GM12878 (cell line): ENCODE measurements around the gene CCDC63. TPM values are rescaled to one million over a fixed set of nuclear protein-coding genes. Genes with fewer than 3 reads are reported as not detected.

Experiments
- ATAC-seq: fragments of 200-7000 bp; cut with Tn5 transposase; 3 replicates; pipeline ENCODE4 v1.9.1; 2020; ENCODE audit warnings: mild to moderate bottlenecking, moderate library complexity
- BruUV-seq: library from RNA; stranded (reverse); fragments of 400-500 nt; replicated peaks from 2 replicates; lab custom pipeline; 2021; lab: Mats Ljungman, UMichigan
- CTCF ChIA-PET: fragments of 300-600 bp; sonication (Branson Sonifier 250); formaldehyde crosslinking; extraction: SDS; loops from one replicate; lab custom pipeline; 2021; ENCODE audit warnings: inconsistent platforms; lab: Yijun Ruan, JAX
- POLR2A ChIA-PET: fragments of 350-600 bp; formaldehyde crosslinking; extraction: SDS; loops from one replicate; lab custom pipeline; 2021; ENCODE audit warnings: inconsistent platforms; lab: Charles Lee
- RAD21 ChIA-PET: fragments of 300-600 bp; sonication (Branson Sonifier 250); formaldehyde crosslinking; loops from one replicate; lab custom pipeline; 2023; ENCODE audit warnings: antibody characterized with exemption; ENCODE audit not compliant: unreplicated experiment; lab: Charles Lee
- SMC1A ChIA-PET: fragments of 300-600 bp; sonication (Branson Sonifier 250); formaldehyde crosslinking; loops from one replicate; lab custom pipeline; 2023; ENCODE audit not compliant: unreplicated experiment, uncharacterized antibody; lab: Charles Lee
- DNase-seq: peaks from one replicate; pipeline ENCODE4 v3.0.0-alpha.2; 2011; ENCODE audit warnings: low read depth, low spot score
- FAIRE-seq: peaks from 3 replicates; lab custom pipeline; 2011; peaks lifted over from hg19 to GRCh38; lab: Jason Lieb, UNC
- H2AFZ ChIP-seq: 2 replicates; pipeline ENCODE4 v1.6.0; 2011; ENCODE audit warnings: low read depth, low read length, control low read depth; ENCODE audit not compliant: control insufficient read depth
- H3K27ac ChIP-seq: 2 replicates; pipeline ENCODE4 v1.5.1; 2011; ENCODE audit warnings: control low read depth; ENCODE audit not compliant: control insufficient read depth, insufficient read depth
- H3K27me3 ChIP-seq, 2 experiments: replicated peaks in 1 of 2; 2 replicates each; pipeline versions ENCODE4 v1.6.0 to v1.6.1; 2011; ENCODE audit warnings: low read length in 1 of 2; ENCODE audit not compliant: control insufficient read depth in 2 of 2, insufficient read depth in 2 of 2
- H3K36me3 ChIP-seq, 2 experiments: 2 replicates each; pipeline ENCODE4 v1.5.1; 2011; ENCODE audit warnings: low read length in 1 of 2; ENCODE audit not compliant: control insufficient read depth in 2 of 2, insufficient read depth in 2 of 2
- H3K4me1 ChIP-seq: 2 replicates; pipeline ENCODE4 v1.6.1; 2011; ENCODE audit warnings: mild to moderate bottlenecking, low read length, moderate library complexity, mixed read lengths; ENCODE audit not compliant: control insufficient read depth, insufficient read depth
- H3K4me2 ChIP-seq: 2 replicates; pipeline ENCODE4 v1.6.0; 2011; ENCODE audit warnings: control low read depth; ENCODE audit not compliant: control insufficient read depth, insufficient read depth
- H3K4me3 ChIP-seq: fragments of 200-600 bp; sonication (generic); 2 replicates; pipeline ENCODE4 v1.5.1; 2016
- H3K79me2 ChIP-seq: 2 replicates; pipeline ENCODE4 v1.6.0; 2011; ENCODE audit warnings: low read length; ENCODE audit not compliant: control insufficient read depth, insufficient read depth
- H3K9ac ChIP-seq: 2 replicates; pipeline ENCODE4 v1.8.0; 2011; ENCODE audit warnings: low read length, control low read depth, mixed read lengths; ENCODE audit not compliant: control insufficient read depth, insufficient read depth
- H3K9me3 ChIP-seq: replicated peaks from 3 replicates; pipeline ENCODE4 v1.5.1; 2011; ENCODE audit warnings: mild to moderate bottlenecking, low read length; ENCODE audit not compliant: control insufficient read depth, insufficient read depth
- H4K20me1 ChIP-seq: 2 replicates; pipeline ENCODE4 v1.6.0; 2011; ENCODE audit not compliant: control insufficient read depth, insufficient read depth
- HCFC1 ChIP-seq: fragments of 150-350 bp; IDR thresholded peaks from 2 replicates; pipeline ENCODE4 v1.6.1; 2014; ENCODE audit warnings: low read length
- IKZF1 ChIP-seq: fragments of 450-650 bp; conservative IDR thresholded peaks from 2 replicates; pipeline ENCODE4 v1.6.1; 2017; ENCODE audit warnings: antibody characterized with exemption, mild to moderate bottlenecking
- MLLT1 ChIP-seq: fragments of 450-650 bp; IDR thresholded peaks from 2 replicates; pipeline ENCODE4 v1.6.1; 2016; ENCODE audit warnings: mild to moderate bottlenecking
- NFYB ChIP-seq: IDR thresholded peaks from 2 replicates; pipeline ENCODE4 v1.6.1; 2011; ENCODE audit warnings: low read depth, mild to moderate bottlenecking, low read length, improper control_type of control experiment, moderate library complexity; ENCODE audit not compliant: insufficient read depth
- PKNOX1 ChIP-seq: fragments of 450-650 bp; IDR thresholded peaks from 2 replicates; pipeline ENCODE4 v1.6.1; 2016; ENCODE audit warnings: mild to moderate bottlenecking
- RELA ChIP-seq: fragments of 450-650 bp; IDR thresholded peaks from 2 replicates; pipeline ENCODE4 v1.8.0; 2014; ENCODE audit warnings: borderline replicate concordance; ENCODE audit not compliant: partially characterized antibody
- SP1 ChIP-seq: IDR thresholded peaks from one replicate; pipeline ENCODE4 v1.6.1; 2011; ENCODE audit warnings: low read depth, low read length
- YBX1 ChIP-seq: fragments of 450-650 bp; IDR thresholded peaks from 2 replicates; pipeline ENCODE4 v1.6.1; 2016; ENCODE audit warnings: antibody characterized with exemption
- ZBTB40 ChIP-seq: fragments of 450-650 bp; IDR thresholded peaks from 2 replicates; pipeline ENCODE4 v1.6.1; 2016; ENCODE audit warnings: mild to moderate bottlenecking, moderate library complexity, borderline replicate concordance
- WGBS: methylation state at CpG from one replicate; pipeline ENCODE4 v1.1.6; 2016; ENCODE audit warnings: low lambda C conversion rate; ENCODE audit not compliant: insufficient replicate concordance, insufficient coverage; ENCODE audit errors: missing lambda C conversion rate; 5-methylcytosine and 5-hydroxymethylcytosine counted together
- in situ Hi-C: fragments of 300-500 bp; cut with MboI; formaldehyde crosslinking; loops from 9 replicates; pipeline ENCODE4 v1.14.3; 2018; ENCODE audit warnings: mixed read lengths
- intact Hi-C: fragments of 100-400 bp; cut with micrococcal nuclease; formaldehyde crosslinking; loops from one replicate; pipeline ENCODE4 v1.14.2; 2022; ENCODE audit not compliant: unreplicated experiment
- polyA plus RNA-seq, 11 experiments: library from polyadenylated mRNA; depleted of rRNA in 4 of 11; unstranded in 6 of 11; stranded (reverse) in 5 of 11; fragments of >200 nt; fragmentation: Nextera tagmentation in 4 of 11; fragmentation: Illumina TruSeq in 1 of 11; extraction: Ambion mirVana in 4 of 11; extraction: Trizol in 1 of 11; gene quantifications; 1 replicate in 1 of 11; 2 replicates in 10 of 11; pipeline versions ENCODE4 v1.2.1 to v1.2.3, GENCODE V29; 2011 to 2016; ENCODE audit warnings: inconsistent platforms in 2 of 11, missing spikeins in 2 of 11, low read depth in 1 of 11
- total RNA-seq, 4 experiments: library from RNA; depleted of rRNA in 3 of 4; stranded (reverse); fragments of >200 nt in 3 of 4; fragmentation: Illumina TruSeq in 1 of 4; extraction: Trizol in 1 of 4; gene quantifications; 2 replicates each; pipeline versions ENCODE4 v1.2.1 to v1.2.3, GENCODE V29; 2013 to 2021

The CCDC63 gene
- total and polyA plus RNA-seq, 10 of the 15 experiments (the other 5 are each of a cell fraction or from before 2014, with no cell fraction given) = not detected

GRCh38 chr12:110844131-110844530 is 2.7 kb upstream of the CCDC63 start:
- DNase-seq (no peak), ATAC-seq (no peak), FAIRE-seq (no peak)
- CTCF ChIA-PET = interaction anchor here (1.0 kb wide), 1 partner anchor 17 kb away, joined by 3 read pairs; no protein-coding TSS in a partner anchor
- no peaks in the 10 kb centered on the region for H3K9me3 ChIP-seq
- H3K4me2 ChIP-seq = no peak overlapping the region
- intact Hi-C loops = no loop called here
- TF ChIP-seq SP1 (no peak), PKNOX1 (no peak), IKZF1 (no peak)
- TF ChIP-seq, all 136 proteins: peak for 0
- no peaks in the 10 kb centered on the region for H3K79me2 ChIP-seq
- peaks cover 5 to 13% of the 10 kb centered on the region in 2 experiments for H3K27me3 ChIP-seq
- H2AFZ ChIP-seq = no peak overlapping the region
- no peak overlapping the region for H3K9ac ChIP-seq
- H3K4me1 ChIP-seq = no peaks in the 10 kb centered on the region
- H3K36me3 ChIP-seq = no peaks in the 10 kb centered on the region
- ChIA-PET POLR2A (no interaction called here), RAD21 (no interaction called here), SMC1A (no interaction called here)
- 18% methylated on average over 3 of the region's 3 CpGs for WGBS
- BruUV-seq = no TSS peak
- H4K20me1 ChIP-seq = no peaks in the 10 kb centered on the region
- no peak overlapping the region for H3K4me3 ChIP-seq
- H3K27ac ChIP-seq = no peak overlapping the region
- in situ Hi-C loops = no loop called here

- Histone ChIP-seq H3K27ac (no peak overlapping the region), H3K4me3 (no peak overlapping the region), H3K9me3 (no peaks in the 10 kb centered on the region), H3K36me3 (no peaks in the 10 kb centered on the region), H3K9ac (no peak overlapping the region), H2AFZ (no peak overlapping the region), H3K4me1 (no peaks in the 10 kb centered on the region), H3K4me2 (no peak overlapping the region), H3K27me3 (peaks cover 5 to 13% of the 10 kb centered on the region in 2 experiments), H4K20me1 (no peaks in the 10 kb centered on the region), H3K79me2 (no peaks in the 10 kb centered on the region)
- CTCF ChIA-PET = interaction anchor here (1.0 kb wide), 1 partner anchor 17 kb away, joined by 3 read pairs; no protein-coding TSS in a partner anchor
- in situ Hi-C loops (no loop called here), intact Hi-C loops (no loop called here)
- no peak for DNase-seq
- FAIRE-seq = no peak
- SMC1A ChIA-PET = interaction anchor here (2.1 kb wide), 1 partner anchor 140 kb away, joined by 7 read pairs; no protein-coding TSS in a partner anchor
- BruUV-seq = no TSS peak
- POLR2A ChIA-PET = no interaction called here
- WGBS = 66% methylated on average over 15 of the region's 15 CpGs
- ATAC-seq = no peak
- RAD21 ChIA-PET = interaction anchor here (1.3 kb wide), 1 partner anchor 43 kb away, joined by 3 read pairs; no protein-coding TSS in a partner anchor
- TF ChIP-seq HCFC1 (no peak), MLLT1 (no peak), NFYB (no peak), RELA (no peak), YBX1 (no peak), ZBTB40 (no peak)
Observed at GRCh38 chr12:110844551-110845338, 2.0 kb upstream of the CCDC63 start.
